Measurements from ENCODE around the gene KRTAP10-6.

DNA sequence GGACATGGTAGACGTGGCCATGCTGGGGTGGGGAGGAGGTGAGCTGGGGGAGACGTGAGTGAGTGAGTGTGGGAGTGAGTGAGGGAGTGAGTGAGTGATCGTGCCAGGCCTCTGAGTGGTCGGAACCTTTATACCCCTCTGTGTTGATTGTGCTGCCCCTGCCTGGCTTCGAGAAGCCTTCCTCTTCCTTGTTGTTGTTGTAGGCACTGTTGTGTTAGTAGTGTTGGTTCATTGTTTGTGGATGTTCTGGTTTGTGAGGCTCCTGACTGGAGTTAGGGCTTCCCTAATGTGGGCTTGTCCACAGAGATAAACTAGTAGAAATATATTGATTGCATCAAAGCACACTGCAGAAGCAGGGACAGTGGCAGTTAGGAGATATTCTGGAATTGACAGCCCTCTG lies 33.6 kb downstream of the KRTAP10-6 start, which contains the start of gene KRTAP10-3:
- TF ChIP-seq, protein P1, sequence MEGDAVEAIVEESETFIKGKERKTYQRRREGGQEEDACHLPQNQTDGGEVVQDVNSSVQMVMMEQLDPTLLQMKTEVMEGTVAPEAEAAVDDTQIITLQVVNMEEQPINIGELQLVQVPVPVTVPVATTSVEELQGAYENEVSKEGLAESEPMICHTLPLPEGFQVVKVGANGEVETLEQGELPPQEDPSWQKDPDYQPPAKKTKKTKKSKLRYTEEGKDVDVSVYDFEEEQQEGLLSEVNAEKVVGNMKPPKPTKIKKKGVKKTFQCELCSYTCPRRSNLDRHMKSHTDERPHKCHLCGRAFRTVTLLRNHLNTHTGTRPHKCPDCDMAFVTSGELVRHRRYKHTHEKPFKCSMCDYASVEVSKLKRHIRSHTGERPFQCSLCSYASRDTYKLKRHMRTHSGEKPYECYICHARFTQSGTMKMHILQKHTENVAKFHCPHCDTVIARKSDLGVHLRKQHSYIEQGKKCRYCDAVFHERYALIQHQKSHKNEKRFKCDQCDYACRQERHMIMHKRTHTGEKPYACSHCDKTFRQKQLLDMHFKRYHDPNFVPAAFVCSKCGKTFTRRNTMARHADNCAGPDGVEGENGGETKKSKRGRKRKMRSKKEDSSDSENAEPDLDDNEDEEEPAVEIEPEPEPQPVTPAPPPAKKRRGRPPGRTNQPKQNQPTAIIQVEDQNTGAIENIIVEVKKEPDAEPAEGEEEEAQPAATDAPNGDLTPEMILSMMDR (conservative IDR thresholded peaks at IDR 0.05; ENCODE audit: low read depth, low read length), result no peak
- no peak for TF ChIP-seq EZH2 (IDR thresholded peaks at IDR 0.05; ENCODE audit: low read length, unreplicated experiment)

Data from PC-3 (cell line).